Effector memory CD4-positive, alpha-beta T cell (primary cell): ENCODE data around the gene SP140L.

Source experiments
- DNase-seq, 3 donors: peaks; one replicate each; pipeline ENCODE4 v3.0.0-alpha.2; 2020
- H3K27ac ChIP-seq: 2 replicates; pipeline ENCODE4 v1.7.0; 2013; ENCODE audit warnings: mild to moderate bottlenecking, low read length, moderate library complexity; ENCODE audit not compliant: insufficient read depth, poor library complexity, severe bottlenecking
- H3K27me3 ChIP-seq: replicated peaks from 2 replicates; pipeline ENCODE4 v1.7.0; 2013; ENCODE audit warnings: mild to moderate bottlenecking, low read length; ENCODE audit not compliant: insufficient read depth, control insufficient read depth, poor library complexity, severe bottlenecking
- H3K36me3 ChIP-seq: 2 replicates; pipeline ENCODE4 v1.7.0; 2013; ENCODE audit warnings: mild to moderate bottlenecking, low read length, moderate library complexity; ENCODE audit not compliant: control insufficient read depth, insufficient read depth
- H3K4me1 ChIP-seq: 2 replicates; pipeline ENCODE4 v1.7.0; 2013; ENCODE audit warnings: low read length, mild to moderate bottlenecking; ENCODE audit not compliant: control insufficient read depth, insufficient read depth, poor library complexity, severe bottlenecking
- H3K4me3 ChIP-seq: 2 replicates; pipeline ENCODE4 v1.7.0; 2013; ENCODE audit warnings: low read length, low read depth, mild to moderate bottlenecking; ENCODE audit not compliant: insufficient read depth, poor library complexity, severe bottlenecking
- H3K9me3 ChIP-seq: 2 replicates; pipeline ENCODE4 v1.7.0; 2013; ENCODE audit warnings: mild to moderate bottlenecking, low read length, moderate library complexity; ENCODE audit not compliant: control insufficient read depth

Gene SP140L

GRCh38 chr2:230414302-230414701 is 87.3 kb downstream of the SP140L start:
- Histone ChIP-seq H3K36me3 (no peaks in the 10 kb centered on the region), H3K9me3 (no peaks in the 10 kb centered on the region), H3K27me3 (no peaks in the 10 kb centered on the region), H3K4me1 (peaks cover 35% of the 10 kb centered on the region), H3K27ac (peak overlapping the region; percentile 93), H3K4me3 (no peak overlapping the region)
- no peak for DNase-seq

- Histone ChIP-seq H3K9me3 (no peaks in the 10 kb centered on the region), H3K27me3 (no peaks in the 10 kb centered on the region), H3K36me3 (no peaks in the 10 kb centered on the region), H3K4me1 (peaks cover 48% of the 10 kb centered on the region), H3K4me3 (peak within 1 kb of the TSS; percentile 75), H3K27ac (peak within 1 kb of the TSS; percentile 93)
- DNase-seq: peak; percentile 63 to 73 (median 65)
These were observed 89.2 kb downstream of the SP140L start, which contains the start of gene SP100 for GRCh38 chr2:230416061-230416721. Gene SP100 (plus strand): TSS chr2:230416201. CDS start chr2:230416297, 96 bp downstream.

GRCh38 chr2:230417436-230417835 is 90.4 kb downstream of the SP140L start:
- H3K9me3 ChIP-seq: no peaks in the 10 kb centered on the region
- H3K4me3 ChIP-seq: peak overlapping the region; percentile 75
- no peaks in the 10 kb centered on the region for H3K36me3 ChIP-seq
- no peaks in the 10 kb centered on the region for H3K27me3 ChIP-seq
- peak overlapping the region; percentile 42 for H3K27ac ChIP-seq
- H3K4me1 ChIP-seq: peaks cover 43% of the 10 kb centered on the region
- no peak for DNase-seq

- peak overlapping the region; percentile 24 for H3K27ac ChIP-seq
- H3K4me3 ChIP-seq: peak overlapping the region; percentile 75
- H3K4me1 ChIP-seq: peaks cover 35% of the 10 kb centered on the region
- no peaks in the 10 kb centered on the region for H3K36me3 ChIP-seq
- no peaks in the 10 kb centered on the region for H3K27me3 ChIP-seq
- no peaks in the 10 kb centered on the region for H3K9me3 ChIP-seq
- DNase-seq: no peak
These were observed 91.5 kb downstream of the SP140L start for GRCh38 chr2:230418341-230419016.

- Histone ChIP-seq H3K4me1 (peaks cover 41% of the 10 kb centered on the region), H3K27me3 (no peaks in the 10 kb centered on the region), H3K36me3 (peaks cover 4% of the 10 kb centered on the region), H3K4me3 (peak overlapping the region; percentile 75), H3K9me3 (no peaks in the 10 kb centered on the region), H3K27ac (no peak overlapping the region)
- DNase-seq: no peak
These were observed 92.2 kb downstream of the SP140L start for GRCh38 chr2:230419181-230419580.

- Histone ChIP-seq H3K4me1 (peaks cover 38% of the 10 kb centered on the region), H3K4me3 (no peak overlapping the region), H3K27me3 (no peaks in the 10 kb centered on the region), H3K9me3 (no peaks in the 10 kb centered on the region), H3K27ac (no peak overlapping the region), H3K36me3 (peaks cover 8% of the 10 kb centered on the region)
- no peak for DNase-seq
These were observed 95.2 kb downstream of the SP140L start for GRCh38 chr2:230422149-230422548.

GRCh38 chr2:230423851-230424458 is 97.0 kb downstream of the SP140L start:
- no peaks in the 10 kb centered on the region for H3K9me3 ChIP-seq
- H3K4me1 ChIP-seq: peaks cover 32% of the 10 kb centered on the region
- H3K27me3 ChIP-seq: no peaks in the 10 kb centered on the region
- H3K27ac ChIP-seq: peak overlapping the region; percentile 3
- H3K4me3 ChIP-seq: no peak overlapping the region
- no peak for DNase-seq
- peaks cover 17% of the 10 kb centered on the region for H3K36me3 ChIP-seq

GRCh38 chr2:230425377-230425776 is 98.4 kb downstream of the SP140L start:
- no peaks in the 10 kb centered on the region for H3K9me3 ChIP-seq
- peaks cover 21% of the 10 kb centered on the region for H3K4me1 ChIP-seq
- H3K27me3 ChIP-seq: no peaks in the 10 kb centered on the region
- no peak overlapping the region for H3K27ac ChIP-seq
- H3K36me3 ChIP-seq: peaks cover 31% of the 10 kb centered on the region
- H3K4me3 ChIP-seq: no peak overlapping the region
- DNase-seq: no peak

GRCh38 chr2:230429513-230429912 is 102.5 kb downstream of the SP140L start:
- no peaks in the 10 kb centered on the region for H3K9me3 ChIP-seq
- no peak for DNase-seq
- H3K4me1 ChIP-seq: peaks cover 20% of the 10 kb centered on the region
- no peak overlapping the region for H3K4me3 ChIP-seq
- no peak overlapping the region for H3K27ac ChIP-seq
- peaks cover 34% of the 10 kb centered on the region for H3K36me3 ChIP-seq
- H3K27me3 ChIP-seq: no peaks in the 10 kb centered on the region
